Stimulated activated CD4-positive, alpha-beta T cell treated with anti-CD3 and anti-CD28 coated beads, Interleukin-4, amount 100 ng/mL, for 24 hours (primary cell): Measurements from ENCODE around the gene DNAJC6.

ENCODE experiments used
- DNase-seq: peaks from one replicate; pipeline ENCODE4 v3.0.0-alpha.2; 2020

Gene DNAJC6

DNA sequence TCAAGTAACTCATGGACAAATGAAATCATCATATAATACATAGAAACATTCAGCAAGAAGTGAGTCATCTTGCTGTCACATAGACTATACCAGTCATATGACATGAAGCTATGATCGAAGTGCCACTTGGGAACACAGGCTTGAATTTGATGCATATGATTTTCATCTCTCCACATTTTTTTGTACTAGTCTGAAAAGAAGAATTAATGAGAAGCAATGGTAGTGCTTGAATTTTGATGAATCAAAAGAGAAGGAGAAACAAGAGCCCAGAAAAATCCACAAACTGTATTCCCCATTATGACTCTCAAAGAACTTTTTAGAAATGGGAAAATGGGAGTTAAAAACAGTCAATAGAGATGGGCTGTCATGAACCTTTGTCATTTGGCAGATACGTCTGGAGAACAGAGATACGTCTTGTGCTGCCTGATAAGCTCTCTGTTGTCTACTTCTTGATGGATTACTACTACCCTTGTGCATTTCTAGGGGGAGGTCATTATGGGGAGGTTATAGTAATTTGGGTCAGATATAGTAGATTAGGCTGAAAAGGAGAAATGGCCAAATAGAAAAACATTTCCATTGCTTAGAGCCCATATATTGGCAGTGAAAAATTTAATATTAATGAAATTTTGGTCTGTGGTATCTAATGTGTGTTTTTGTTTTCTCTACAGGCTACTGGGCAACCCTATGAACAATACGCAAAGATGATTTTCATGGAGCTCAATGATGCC, 103.1 kb downstream of the DNAJC6 start:
- DNase-seq, result no peak

DNA sequence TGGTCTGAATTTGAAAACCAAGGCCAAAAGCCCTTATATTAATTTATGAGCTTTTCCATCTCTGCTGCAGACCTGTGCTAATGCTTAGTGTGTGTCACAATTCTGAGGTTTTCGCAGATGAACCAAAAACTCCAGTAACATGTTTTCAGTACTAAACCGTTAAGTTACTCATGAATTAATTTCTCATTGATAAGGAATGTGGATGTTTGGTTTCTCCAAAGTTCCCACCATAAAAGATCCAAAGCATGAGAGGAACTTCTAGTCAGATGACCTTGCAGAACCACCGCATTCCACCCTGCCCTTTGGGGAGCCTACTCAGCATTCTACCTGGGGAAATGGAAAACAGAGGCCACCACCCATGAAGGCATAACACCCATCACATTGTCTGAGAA, 103.6 kb downstream of the DNAJC6 start:
- no peak for DNase-seq

DNA sequence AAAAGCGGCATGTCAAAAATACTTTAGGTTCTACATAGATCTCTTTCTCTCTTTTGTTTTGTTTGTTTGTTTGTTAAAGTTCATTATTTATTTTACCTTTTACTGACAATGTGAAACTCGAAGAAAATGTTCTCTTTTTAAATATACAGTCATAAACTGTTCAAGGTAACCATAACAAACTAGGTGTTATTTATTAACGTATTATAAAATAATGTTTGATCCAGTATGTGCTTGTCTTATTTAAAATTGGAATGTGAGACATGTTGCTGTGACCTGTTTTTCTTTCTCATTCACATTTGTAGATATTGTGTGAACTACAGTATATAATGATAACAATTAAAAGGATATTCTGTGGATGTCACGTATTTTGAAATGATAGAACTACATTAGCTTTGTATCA, 105.2 kb downstream of the DNAJC6 start:
- DNase-seq, result no peak

DNA sequence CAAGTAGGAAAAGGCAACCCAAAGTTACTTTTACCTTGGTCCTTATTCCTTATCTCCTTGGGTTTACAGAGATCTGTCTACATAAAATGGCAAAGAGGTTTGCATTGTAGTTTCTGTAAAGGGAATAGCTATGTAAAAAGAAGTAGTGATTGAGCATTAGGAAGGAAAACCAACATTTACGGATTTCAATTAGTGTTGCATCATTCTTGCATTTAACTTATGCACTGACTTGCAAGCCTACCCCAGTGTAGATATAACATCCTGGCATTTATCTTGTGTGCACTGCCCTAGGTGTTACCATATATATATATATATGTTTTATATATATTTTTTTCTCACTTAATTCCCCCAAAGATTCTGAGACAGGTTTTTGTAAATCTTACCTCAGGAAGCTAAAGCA, 107.4 kb downstream of the DNAJC6 start:
- no peak for DNase-seq

DNA sequence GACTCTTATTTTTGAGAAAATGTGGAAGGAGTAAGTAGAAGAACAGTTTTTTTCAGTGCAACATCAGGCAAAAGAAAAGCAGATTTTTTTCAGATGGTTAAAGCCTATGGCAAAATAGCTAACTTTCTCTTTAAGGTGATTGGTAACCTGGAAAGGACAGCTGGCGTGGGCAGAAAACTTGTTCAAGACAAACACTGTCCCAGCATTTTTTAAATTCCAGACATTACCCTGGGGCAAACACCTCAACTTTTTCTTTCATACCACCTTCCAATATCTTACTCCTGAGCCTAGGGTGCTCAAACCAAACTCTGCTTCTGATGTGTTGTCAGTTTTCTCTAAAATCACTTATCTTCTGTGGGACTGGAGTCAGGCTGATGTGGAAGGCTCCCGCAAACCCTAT, 108.4 kb downstream of the DNAJC6 start:
- DNase-seq, result no peak

DNA sequence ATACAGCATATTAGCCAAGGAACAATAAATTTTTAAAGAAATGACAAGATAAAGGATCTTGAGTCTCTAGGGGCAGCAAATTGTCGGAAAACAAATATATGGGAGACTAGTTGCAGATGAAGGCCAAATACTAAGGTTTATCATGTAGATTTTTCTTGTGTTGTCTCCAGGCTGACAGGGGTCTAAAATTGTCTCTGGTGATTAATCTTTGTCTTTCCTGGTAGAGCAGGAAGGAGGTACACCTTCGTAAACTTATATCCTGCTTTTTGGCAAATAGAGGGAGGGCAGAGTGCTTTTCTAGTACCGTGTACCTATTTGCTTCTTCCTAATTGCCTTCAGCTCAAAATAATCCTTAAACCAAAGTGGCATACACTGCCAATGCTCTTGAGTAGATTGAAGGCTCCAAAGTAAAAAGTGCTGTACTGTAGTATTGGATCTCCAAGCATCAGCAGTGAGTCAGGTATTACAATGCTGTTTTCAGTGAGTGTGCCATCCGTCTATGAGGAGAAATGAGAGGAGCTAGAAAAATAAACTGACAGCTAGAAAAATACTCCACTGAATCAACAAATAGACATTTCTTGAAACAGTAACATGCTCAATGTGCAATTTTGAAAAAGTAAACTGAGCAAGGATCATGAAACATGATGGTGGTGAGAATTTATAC, 109.3 kb downstream of the DNAJC6 start:
- DNase-seq, result no peak

DNA sequence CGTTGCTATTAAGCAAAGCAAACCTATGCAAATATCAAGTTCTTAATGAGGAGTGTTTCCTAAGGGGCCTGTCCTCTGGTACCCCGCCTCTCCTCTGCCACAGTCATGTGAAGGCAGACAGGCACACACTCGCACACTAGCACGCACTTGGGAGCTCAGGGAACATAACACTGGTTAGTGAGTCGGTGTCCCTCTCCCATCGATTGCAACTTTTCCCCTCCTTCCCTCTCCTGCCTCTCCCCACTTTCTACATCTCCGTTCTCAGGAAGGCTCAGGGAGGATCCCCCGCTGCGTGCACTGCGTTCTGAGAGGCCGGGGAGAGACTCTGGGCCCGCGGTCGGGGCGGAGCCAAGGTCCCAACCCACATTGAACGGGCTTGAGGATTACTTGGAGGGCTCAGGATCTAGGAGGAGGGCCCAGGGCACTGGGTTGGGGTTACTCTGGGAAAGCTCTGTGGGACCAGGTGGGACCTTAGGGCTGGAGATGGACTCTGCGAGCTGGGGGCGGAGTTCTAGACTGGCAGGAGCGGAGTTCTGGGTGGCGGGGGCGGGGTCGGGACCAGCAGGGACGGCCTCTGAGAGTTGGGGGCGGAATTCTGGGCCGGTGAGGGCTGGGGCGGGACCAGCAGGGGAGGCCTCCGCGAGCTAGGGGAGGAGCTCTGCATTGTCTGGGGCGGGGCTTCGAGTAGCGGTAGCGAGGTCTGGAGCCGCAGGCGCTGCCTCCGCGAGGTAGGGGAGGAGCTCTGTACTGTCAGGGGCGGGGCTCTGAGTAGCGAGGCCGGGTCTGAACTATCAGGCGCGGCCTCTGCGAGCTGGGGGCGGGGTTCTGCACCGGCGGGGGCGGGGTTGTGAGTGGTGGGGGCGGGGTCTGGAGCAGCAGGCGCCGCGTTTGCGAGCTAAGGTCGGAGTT, 110.6 kb downstream of the DNAJC6 start:
- peak; percentile 99 for DNase-seq

DNA sequence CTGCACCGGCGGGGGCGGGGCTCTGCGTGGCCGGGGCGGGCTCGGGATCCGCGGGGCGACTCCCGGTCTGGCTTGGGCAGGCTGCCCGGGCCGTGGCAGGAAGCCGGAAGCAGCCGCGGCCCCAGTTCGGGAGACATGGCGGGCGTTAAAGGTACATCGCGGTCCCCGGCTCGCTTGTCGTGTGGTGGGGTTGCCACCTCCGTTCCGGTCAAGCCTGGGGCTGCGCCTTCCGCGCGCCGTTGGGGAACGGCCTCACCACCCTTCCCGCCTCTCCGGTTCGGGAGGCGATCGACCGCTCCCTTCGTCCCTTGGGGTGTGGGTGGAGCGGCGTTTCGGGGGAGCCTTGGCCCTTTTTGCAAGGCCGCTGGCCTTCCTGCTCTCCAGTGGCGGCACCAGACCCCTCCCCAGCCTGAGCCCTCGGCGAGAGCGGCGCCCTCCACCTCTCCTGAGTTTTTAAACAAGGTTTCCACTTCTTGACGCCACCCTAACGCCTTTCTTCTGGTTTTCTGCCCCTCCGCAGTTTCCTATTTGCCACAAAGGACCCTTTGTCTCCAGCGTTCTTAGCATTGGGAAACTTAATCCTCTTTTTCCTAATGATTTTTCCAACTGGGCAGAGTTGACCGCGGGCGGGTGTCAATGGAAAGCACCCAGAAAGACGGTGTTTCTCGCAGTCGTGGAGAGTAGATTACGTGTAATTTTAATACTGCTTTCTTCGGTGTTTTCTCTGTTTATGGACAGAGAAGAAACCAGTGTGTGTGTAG, 111.4 kb downstream of the DNAJC6 start, which contains the start of the genes LEPR and LEPROT:
Gene LEPR (plus strand): TSS at position 79 of the 761 bp plus-strand sequence. CDS start 144,898 bp downstream, outside the sequence.
Gene LEPROT (plus strand): TSS at position 79 of the 761 bp plus-strand sequence. CDS start 57 bp downstream, at position 136.
- DNase-seq, result no peak

DNA sequence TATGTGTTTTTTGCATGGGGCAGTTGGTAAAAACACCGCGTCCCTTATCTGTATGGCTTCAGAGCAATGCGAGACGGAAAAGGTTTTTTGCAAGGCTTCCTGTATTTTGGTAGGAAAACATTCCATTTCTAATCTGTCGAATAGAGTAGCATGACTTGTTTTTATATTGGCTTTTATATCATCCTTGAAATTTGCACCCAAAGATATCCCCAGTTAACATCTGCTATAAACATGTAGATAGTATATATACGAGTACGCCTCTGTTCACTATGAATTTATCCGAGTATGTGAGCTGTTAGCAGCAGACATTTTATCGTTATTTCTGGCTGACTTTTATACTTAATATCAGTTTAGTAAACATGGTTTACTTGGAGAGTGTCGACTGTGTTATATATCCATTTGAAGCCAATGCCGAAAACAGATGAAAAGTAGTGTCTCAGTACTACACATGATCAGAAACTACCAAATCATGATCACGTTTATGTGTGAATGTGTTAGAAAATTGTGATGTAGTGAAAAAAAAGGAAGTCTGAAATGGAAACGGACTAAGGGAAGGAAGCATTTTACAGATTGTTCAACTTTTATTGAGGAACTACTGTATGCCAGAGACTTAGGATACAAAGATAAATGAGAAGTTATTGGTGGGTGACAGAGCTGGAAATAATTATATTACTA, 112.1 kb downstream of the DNAJC6 start:
- DNase-seq, result no peak

DNA sequence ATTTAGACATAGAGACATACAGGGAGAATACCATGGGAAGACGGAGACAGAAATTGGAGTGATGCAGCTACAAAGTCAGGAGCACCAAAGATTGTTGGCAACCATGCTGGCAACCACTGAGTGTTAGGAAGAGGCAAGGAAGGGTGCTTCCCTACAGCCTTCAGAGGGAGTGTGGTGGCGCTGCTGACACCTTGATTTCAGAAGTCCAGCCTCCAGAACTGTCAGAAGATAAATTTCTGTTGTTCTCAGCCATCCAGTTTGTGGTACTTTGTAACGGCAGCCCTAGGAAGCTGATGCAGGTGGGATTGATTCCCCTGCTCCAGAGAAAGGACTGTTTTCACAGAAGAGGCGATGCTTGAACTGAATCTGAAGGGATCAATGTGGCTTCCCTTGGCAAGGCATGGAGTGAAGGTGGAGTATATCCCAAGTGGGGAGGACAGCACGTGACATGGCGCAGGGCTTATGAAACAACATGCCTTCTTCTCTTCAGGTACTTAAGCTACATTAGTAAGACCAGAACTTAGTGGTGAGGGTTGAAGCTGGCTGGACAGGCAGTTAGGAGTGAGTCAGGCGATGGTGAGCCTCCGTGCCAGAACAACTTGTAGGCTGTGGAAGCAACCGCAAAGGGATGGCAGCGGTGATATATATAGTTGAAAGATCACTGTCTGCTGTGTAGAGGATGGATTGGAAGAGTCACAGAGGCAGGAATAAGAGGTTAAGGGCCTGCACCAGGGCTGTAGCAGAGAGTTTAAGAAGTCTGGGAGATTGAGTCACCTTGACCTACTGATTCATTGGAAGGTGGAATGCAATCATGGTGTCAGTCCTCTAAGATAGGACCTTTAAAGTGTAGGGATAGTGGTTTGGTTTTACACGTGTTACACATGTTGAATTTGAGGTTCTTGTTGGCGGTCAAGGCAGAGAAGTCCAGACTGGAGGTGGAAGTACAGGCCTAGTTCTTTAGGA, 113.2 kb downstream of the DNAJC6 start:
- DNase-seq, result no peak

DNA sequence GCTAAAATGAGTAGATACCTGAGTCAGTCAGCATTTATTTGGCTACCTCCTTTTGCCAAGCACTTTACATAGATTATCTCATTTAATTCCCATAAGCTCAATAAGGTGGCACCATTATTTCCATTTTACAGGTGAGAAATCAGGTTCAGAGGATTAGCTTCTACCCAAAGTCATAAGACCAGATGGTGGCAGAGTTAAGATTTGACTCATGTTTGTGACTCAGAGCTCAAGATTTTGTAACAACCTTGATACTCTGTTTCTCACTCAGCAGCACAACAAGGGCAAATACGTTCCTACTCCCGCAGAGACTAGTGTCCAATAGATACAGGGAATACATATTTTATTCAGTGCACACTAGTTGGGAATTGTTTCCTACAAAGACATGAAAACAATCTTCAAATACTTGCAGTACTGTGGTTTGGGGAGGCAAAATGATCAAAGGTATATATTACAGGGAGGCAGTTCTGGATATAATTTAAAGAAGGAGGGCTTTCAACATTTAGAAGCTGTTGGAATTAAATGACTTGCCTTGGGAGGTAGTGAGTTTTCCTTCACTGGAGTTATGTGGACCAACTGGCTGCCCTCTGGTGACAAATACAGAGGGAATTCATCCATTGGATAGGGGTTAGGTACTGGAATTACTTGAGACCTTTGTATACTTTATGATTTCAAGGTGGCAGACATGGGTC, 114.7 kb downstream of the DNAJC6 start:
- DNase-seq, result peak; percentile 18

DNA sequence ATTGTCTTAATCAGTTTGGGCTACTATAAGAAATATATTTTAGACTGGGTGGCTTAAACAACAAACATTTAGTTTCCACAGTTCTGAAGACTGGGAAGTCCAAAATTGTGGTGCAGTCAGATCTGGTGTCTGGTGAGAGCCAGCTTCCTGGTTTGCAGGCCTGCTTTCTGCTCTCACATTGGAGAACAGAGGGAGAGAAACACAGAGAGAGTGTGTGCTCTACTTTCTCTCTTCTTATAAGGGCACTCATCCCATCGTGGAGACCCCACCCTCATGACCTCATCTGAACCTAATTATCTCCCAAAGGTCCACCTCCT, 115.2 kb downstream of the DNAJC6 start:
- no peak for DNase-seq

DNA sequence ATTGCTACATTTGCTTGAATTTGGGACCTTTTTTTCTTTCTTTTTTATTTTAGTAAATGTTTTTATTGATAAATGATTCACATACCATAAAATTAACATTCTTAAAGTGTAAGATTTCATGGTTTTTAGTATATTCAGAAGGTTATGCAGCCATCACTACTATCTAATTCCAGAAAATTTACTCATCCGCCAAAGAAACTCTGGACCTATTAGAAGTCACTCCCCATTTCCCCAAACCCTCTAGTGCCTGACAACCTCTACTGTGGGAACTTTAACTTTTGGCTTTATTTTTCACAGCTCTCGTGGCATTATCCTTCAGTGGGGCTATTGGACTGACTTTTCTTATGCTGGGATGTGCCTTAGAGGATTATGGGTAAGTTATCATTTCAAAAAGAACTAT, 115.7 kb downstream of the DNAJC6 start:
- DNase-seq, result no peak

DNA sequence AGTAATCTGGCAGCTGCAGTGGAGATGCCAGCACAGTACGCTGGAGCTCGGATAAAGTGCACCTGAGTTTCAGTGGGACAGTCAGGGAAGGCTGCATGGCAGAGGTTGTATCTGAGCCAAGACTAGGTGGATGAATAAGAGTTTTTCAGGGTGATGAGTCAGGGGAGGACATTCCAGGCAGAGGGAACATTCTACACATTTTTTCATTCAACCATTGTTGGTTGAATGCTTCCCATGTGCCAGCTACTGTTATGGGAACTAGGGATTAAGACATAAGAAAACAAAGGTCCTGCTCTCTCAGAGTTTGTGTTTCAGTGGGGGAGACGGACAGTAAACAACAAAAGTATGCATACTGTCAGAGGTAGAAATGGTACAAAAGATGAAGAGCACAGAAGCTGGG, 116.4 kb downstream of the DNAJC6 start:
- DNase-seq, result no peak

DNA sequence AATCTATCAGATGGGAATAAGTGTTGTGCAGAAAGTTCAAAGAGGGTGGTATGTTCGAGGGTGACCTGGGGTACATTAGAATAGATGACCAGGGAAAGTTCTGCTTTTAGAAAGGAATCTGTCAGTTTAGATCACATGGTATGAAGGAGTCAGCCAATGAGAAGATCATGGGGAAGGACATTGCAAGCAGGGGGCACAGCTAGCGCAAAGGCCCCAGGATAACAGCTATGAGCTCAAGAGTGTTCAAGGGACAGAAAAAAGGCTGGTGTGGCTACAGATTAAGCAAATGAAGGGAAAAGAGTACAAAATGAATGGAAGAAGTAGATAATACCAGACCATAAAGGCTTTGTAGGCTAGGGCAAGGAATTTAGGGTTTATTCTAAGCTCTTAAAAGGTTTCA, 119.7 kb downstream of the DNAJC6 start:
- no peak for DNase-seq

DNA sequence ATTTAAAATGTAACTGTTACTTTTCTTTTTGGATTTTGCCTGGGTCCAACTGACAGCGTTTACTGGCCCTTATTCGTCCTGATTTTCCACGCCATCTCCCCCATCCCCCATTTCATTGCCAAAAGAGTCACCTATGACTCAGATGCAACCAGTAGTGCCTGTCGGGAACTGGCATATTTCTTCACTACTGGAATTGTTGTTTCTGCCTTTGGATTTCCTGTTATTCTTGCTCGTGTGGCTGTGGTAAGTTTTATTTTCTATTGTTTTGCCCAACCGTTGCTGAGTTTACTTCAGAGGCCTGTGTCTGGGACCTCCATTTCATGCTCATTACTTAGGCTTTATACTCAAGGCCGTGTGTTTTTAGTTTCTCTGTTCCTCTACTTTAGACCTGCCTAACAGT, 120.5 kb downstream of the DNAJC6 start:
- no peak for DNase-seq

DNA sequence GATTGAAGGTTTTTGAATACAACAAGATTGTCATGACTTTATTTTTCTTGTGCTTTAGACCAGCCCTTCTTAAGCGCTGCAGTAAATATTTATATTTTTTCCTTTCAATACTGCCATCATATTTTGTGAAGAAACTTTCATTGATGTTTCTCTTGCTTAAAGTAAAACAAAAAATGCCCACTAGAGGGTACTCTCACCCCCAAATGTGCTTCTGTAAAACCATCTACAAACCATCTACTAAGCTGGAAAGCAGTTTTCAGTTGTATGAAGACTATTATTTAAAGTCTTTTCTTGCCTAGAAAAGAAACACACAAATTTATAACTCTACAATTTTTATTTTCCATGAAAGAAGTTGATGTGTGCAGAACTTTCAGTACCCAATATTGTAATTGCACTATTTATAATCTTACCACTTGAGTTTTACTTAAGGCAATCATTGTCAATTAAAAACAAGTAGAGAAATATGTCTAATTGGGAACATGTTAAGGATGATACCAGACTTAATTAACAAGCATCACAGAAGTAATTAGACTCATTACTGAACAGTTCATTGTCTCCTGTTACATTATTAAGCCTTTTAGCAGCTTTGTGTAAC, 121.9 kb downstream of the DNAJC6 start:
- no peak for DNase-seq

DNA sequence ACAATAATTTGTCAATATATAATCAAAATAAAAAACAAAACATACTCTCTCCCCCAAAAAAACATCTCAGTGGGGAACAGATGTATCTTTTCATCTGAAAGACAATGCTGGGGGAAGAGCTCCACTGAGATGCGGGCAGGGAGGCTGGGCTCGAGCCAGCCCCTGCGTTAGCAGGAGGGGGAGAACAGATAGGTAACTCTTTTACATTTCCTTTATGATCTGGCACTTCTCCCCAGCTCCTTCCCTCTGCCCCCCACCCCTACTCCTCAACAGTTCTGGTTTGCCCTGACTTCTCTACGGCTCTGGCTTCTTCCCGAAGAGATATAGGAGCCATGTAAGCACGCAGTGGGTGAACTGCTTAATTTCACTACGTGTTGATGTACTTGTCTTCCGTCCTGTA, 123.6 kb downstream of the DNAJC6 start:
- no peak for DNase-seq

DNA sequence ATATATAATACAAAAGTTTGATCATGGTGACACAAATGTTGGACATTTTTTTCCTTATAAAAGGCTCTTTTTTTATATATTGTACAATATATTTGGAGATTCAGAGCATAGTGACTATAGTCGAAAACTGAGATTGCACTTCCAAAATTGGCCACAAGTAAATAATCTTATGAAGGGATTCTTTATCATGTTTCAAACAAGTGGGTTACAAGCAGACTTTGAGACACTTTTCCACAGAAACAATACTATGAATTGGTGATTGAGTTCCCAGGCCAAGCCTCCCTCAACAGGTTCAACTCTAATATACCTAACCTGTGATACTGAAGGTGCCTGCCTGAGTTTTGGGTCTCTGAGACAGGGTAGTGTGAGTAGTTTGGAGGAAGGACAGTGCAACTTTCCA, 124.9 kb downstream of the DNAJC6 start:
- no peak for DNase-seq

DNA sequence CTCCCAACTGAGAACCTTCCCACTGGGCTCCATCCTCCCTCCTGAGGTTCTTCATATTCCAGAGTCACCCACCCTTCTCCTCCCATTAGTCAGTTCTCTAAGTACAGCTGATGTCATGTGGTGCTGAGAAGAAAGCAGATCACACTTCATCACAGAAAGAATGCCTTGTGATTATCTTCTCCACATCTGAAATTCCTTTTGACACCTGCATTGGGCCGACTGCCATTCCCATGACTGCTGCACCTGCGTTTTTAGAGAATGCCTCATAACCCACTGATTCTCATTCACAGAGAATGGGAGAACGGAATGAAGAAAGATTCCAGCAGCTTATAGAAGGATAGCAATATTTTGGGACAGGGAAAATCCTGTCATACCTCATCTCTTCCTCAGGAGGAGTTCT, 125.4 kb downstream of the DNAJC6 start:
- DNase-seq, result no peak
